ENCODE data around the gene SSTR5. TPM values are rescaled to one million over a fixed set of nuclear protein-coding genes. Genes with fewer than 3 reads are reported as not detected.

Gene SSTR5
- total RNA-seq, 1 donor = not detected

DNA sequence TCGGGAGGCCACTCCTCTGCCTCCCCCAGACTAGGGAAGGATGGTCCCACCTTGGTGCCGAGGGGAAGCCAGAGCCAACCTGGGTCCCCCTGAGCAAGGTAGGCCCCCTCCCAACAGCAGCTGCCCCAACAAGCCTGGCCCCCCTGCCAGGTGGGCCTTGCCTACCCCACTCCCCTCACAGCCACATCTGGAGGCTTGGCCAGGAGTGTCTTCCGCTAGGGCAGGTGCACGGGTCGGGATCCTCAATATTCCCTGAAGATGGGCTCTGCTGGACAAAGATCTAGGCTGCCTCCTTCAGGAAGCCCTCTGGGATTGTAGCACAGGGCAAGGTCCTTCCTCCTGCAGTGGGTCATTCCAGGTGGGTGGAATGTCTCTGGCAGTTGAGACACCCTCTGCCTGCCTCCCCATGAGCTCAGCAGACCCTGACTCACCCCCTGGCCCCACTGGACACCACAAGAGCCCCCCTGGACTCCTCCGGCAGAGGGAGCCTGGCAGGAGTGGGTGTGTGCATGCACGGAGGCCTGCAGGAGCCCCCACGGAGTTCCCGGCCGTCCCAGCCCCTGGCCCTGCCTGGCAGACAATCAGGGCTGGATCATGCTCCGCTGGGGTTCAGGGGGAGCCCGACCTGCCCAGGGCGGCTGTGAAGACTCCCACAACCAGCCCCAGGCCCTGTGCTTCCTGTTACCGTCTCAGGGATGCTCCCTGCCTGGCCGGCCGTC is 23.1 kb downstream of the SSTR5 start:
- no peak for DNase-seq (ENCODE audit: low read depth)
- TF ChIP-seq, protein P1, sequence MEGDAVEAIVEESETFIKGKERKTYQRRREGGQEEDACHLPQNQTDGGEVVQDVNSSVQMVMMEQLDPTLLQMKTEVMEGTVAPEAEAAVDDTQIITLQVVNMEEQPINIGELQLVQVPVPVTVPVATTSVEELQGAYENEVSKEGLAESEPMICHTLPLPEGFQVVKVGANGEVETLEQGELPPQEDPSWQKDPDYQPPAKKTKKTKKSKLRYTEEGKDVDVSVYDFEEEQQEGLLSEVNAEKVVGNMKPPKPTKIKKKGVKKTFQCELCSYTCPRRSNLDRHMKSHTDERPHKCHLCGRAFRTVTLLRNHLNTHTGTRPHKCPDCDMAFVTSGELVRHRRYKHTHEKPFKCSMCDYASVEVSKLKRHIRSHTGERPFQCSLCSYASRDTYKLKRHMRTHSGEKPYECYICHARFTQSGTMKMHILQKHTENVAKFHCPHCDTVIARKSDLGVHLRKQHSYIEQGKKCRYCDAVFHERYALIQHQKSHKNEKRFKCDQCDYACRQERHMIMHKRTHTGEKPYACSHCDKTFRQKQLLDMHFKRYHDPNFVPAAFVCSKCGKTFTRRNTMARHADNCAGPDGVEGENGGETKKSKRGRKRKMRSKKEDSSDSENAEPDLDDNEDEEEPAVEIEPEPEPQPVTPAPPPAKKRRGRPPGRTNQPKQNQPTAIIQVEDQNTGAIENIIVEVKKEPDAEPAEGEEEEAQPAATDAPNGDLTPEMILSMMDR (IDR thresholded peaks at IDR 0.05; ENCODE audit: insufficient read depth, low read length) = no peak
- no peak overlapping the region for H3K4me3 ChIP-seq (ENCODE audit: low read depth, low read length)

DNA sequence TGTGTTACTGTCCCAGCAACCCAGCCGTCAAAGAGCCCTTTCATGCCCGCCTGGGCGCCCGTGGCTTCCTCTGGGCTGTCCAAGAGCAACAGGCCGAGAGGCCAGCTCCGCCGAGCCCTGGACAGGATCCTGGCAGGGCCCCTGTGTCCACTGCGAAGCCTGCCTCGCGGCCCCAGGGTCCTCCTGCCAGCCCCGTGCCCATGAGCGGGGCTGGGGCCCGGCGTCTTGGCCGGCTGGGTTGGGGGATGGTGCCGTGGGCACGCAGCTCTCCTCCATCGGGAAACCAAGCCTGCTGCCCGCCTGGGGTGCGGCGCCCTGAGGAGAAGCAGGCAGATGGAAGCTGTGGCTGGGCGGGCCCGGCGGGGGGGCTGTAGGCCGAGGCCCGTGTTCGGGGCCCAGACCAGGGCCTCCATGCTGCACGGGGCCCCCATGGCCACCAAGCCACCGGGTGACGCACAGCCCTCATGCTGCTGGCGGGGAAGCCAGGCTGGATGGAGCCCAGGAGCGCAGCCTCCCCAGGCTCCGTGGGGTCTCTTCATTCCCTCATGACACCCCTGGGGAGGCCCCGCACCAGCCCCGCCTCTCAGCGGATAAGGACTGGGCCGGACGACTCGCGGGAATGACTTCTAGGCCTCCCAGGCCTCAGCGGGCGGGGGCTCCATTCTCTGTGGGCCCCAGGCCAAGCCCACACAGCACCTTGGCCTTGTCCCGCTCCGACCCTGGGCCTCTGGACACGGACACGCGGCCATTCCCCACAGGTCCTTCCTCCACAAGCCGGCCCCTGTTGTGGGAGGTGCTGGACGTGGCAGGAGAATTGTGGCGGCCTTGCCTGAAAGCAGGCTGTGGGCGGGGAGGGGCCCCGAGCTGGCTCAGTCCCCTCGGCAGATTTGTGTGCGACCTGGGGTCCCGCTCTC is 23.9 kb downstream of the SSTR5 start, which contains the start of gene C1QTNF8:
Gene C1QTNF8, minus strand, starts transcription at position 76 of the 914 bp plus-strand sequence. CDS start 1,322 bp downstream, outside the sequence.
- no peak for DNase-seq (ENCODE audit: low read depth)
- H3K4me3 ChIP-seq (ENCODE audit: low read depth, low read length) = no peak within 1 kb of the TSS
- TF ChIP-seq, protein P1 (IDR thresholded peaks at IDR 0.05; ENCODE audit: insufficient read depth, low read length) = no peak

DNA sequence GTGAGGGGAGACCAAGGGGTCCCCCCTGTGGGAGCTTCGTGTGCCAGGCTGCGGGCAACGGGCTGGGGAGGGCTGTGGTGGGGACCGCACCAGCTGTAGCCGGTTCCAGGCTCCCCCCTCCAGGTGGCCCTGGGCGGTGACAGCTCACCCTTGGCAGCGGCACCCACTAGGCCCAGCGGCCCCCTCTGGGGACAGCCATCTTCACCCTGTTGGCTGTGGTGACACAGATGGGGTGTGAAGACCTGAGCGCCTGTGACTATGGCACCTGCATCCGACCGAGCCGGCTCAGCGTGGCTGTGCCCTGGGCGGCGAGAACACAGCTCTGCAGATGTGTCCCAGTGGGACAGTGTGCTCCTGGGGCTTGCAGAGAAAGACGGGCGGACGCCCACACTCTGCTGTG is 24.6 kb downstream of the SSTR5 start:
- H3K4me3 ChIP-seq (ENCODE audit: low read depth, low read length) = no peak overlapping the region
- TF ChIP-seq, protein P1 (IDR thresholded peaks at IDR 0.05; ENCODE audit: insufficient read depth, low read length) = no peak
- no peak for DNase-seq (ENCODE audit: low read depth)

DNA sequence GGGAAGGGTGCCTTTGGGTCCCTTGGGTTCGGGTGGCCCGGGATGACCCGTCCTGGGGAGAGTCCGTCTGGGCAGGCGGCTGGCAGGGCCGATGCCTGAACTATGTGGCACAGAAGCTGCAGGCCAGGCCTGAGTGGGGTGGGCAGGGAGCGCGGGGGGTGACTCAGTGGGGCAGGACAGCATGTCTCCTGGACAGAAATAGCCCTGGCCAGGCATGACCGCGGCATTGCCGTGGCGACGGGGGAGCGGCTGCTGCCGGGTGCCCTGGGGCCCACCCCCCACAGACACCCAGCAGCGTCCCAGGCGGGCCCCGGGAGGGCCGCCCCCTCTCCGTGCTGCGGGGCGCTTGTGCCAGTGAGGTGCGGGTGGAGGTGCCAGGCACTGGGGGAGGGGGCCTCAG is 25.3 kb downstream of the SSTR5 start:
- no peak for DNase-seq (ENCODE audit: low read depth)

DNA sequence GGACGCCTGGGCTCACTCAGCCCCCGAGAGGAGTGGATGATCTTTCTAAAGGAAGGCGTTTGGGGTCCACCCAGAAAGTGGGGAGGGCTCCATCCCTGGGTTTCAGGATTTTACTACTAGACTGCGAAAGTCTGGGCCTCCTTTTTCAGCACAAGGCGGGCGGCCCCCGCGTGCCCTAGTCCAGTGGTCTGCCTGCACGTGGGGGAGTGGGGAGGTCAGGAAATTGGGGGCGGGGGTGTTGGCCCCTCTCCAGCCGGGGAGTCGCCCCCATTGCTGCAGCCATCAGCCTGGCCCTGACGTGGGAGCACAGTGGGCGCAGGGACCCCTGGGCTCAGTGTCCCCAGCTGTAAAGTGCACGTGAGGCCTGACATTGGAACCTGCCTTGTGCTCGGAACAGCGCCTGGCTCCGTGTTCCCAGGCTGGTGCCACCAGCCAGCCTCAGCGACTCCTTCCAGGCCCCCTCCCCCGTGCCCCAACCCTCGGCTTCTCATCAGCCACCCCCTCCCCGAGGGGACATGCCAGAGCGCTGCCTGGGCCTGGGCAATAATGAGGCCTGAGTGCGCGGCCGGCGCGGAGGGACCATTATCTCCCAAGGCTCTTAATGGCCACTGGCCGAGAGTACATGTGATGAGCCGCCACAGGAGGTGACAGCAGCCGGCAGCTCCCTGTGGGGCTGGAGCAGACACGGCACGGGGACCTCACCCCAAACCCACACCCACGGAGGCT is 25.9 kb downstream of the SSTR5 start:
- DNase-seq (ENCODE audit: low read depth) = no peak
- TF ChIP-seq, protein P1 (IDR thresholded peaks at IDR 0.05; ENCODE audit: insufficient read depth, low read length) = no peak
- H3K4me3 ChIP-seq (ENCODE audit: low read depth, low read length) = no peak overlapping the region

More for the DNA sequence above, 25.3 kb downstream of the SSTR5 start:
- H3K4me3 ChIP-seq (ENCODE audit: low read depth, low read length) = no peak overlapping the region
- TF ChIP-seq, protein P1 (IDR thresholded peaks at IDR 0.05; ENCODE audit: insufficient read depth, low read length) = no peak

Data from fibroblast of the aortic adventitia (primary cell).